ENCODE results near the gene OPCML.

The OPCML gene

DNA sequence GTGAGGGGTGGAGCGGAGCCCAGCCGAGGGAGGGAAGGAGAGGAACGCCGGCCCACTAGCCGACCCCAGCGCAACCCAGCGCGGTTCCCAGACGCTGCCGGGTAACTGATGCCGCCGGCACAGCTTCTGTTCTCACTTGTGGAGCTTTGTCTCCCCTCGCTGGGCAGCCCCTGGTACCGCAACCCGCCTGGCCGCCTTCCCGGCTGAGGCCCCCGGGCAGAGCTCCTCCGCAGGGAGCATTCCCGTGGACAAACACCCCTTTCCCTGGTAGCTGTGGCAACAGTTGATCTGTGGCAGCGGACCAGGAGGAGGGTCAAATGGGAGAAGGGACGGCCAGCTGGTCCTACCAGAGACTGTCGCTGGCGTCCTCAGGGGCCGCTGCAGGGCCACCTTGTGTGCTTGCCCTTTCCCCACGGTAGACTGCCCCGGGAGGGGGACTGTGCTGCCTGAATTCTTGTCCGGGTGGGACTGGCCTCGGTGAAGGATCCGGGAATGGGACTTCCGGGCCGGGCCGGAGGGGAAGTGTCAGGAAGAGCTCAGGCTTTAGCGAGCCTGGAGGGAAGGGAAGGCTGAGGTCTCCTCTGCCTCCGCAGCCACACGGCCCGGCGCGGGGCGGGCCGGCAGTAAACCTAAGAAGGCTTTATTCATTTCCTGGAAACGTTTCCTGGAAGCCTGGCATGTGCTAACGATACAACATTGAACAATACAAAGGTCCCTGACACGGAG is 468.0 kb downstream of the OPCML start:
- ChIA-PET POLR2A (ENCODE audit: low non-redundant PET) (no interaction called here), CTCF (interaction anchor here (0.7 kb wide), 1 partner anchor 19 kb away, joined by 3 read pairs; no protein-coding TSS in a partner anchor)
- H3K27ac ChIP-seq = no peak overlapping the region
- TF ChIP-seq, protein P1, sequence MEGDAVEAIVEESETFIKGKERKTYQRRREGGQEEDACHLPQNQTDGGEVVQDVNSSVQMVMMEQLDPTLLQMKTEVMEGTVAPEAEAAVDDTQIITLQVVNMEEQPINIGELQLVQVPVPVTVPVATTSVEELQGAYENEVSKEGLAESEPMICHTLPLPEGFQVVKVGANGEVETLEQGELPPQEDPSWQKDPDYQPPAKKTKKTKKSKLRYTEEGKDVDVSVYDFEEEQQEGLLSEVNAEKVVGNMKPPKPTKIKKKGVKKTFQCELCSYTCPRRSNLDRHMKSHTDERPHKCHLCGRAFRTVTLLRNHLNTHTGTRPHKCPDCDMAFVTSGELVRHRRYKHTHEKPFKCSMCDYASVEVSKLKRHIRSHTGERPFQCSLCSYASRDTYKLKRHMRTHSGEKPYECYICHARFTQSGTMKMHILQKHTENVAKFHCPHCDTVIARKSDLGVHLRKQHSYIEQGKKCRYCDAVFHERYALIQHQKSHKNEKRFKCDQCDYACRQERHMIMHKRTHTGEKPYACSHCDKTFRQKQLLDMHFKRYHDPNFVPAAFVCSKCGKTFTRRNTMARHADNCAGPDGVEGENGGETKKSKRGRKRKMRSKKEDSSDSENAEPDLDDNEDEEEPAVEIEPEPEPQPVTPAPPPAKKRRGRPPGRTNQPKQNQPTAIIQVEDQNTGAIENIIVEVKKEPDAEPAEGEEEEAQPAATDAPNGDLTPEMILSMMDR (conservative IDR thresholded peaks at IDR 0.05; ENCODE audit: low read depth) = no peak
- DNase-seq (ENCODE audit: low spot score) = no peak

- TF ChIP-seq, protein P1 (conservative IDR thresholded peaks at IDR 0.05; ENCODE audit: low read depth) = no peak
- DNase-seq (ENCODE audit: low spot score) = no peak
- ChIA-PET POLR2A (ENCODE audit: low non-redundant PET) (no interaction called here), CTCF (no interaction called here)
- H3K27ac ChIP-seq = no peak overlapping the region
These were observed 473.8 kb downstream of the OPCML start for GRCh38 chr11:133058501-133058900.

- no peak for DNase-seq (ENCODE audit: low spot score)
- ChIA-PET POLR2A (ENCODE audit: low non-redundant PET) (no interaction called here), CTCF (no interaction called here)
- TF ChIP-seq, protein P1 (conservative IDR thresholded peaks at IDR 0.05; ENCODE audit: low read depth) = no peak
- H3K27ac ChIP-seq = no peak overlapping the region
These were observed 479.1 kb downstream of the OPCML start for GRCh38 chr11:133053124-133053776.

DNA sequence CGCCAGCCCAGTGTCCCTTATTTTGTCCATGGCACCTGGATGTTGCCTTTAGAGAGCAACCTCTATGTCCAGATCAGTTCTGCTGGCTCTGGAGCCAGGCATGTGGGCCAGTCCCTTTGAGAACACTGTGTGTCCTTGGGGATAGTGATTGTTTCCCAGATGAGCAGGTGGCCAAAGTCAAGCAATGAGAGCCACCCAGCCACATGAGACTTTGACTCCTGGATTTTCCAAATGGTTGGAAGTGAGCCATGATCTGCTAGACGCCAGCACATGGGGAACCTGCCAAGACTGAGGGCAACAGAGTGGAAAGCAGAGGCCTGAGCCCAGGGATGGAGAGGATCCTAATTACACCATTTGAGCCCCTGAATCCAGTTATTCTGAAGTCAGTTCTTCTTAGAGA is 479.8 kb downstream of the OPCML start:
- ChIA-PET POLR2A (ENCODE audit: low non-redundant PET) (no interaction called here), CTCF (no interaction called here)
- no peak overlapping the region for H3K27ac ChIP-seq
- TF ChIP-seq, protein P1 (conservative IDR thresholded peaks at IDR 0.05; ENCODE audit: low read depth) = no peak
- no peak for DNase-seq (ENCODE audit: low spot score)

DNA sequence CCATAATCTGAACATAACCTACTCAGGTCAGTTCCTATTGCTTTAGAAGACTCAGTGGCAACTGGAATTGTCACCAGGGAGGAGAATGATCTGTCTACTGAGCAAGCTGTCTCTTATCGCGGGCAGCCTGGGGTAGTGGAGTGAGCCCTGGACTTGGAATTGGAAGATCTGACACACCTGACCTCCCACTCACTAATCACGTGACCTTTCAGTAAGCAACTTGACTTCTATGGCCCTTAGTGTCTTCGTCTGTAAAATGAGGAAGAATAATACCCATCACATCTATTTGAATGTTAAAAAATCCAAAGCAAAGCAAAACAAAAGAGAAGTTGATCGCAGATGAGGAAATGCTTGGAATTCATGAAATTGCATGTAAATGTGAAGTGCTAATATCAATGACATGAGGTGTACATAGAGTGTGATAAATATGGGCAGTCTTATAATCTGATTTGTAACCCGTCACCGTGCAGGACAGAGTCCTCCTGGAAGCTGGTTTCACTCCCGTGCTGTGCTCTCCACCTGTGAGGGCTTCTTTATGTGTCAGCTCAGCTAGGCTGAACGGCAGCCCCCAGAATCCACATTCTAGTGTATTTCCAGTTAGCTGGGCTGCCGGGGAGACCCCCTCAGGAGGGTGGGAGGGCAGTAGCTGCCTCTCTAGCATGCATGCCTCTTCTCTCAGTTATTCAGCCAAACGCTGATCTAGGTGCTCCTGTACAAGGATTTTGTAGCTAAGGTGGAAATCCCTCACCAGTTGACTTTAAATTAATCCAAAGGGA is 482.9 kb downstream of the OPCML start:
- no peak overlapping the region for H3K27ac ChIP-seq
- no peak for DNase-seq (ENCODE audit: low spot score)
- ChIA-PET POLR2A (ENCODE audit: low non-redundant PET) (no interaction called here), CTCF (interaction anchor here (0.6 kb wide), 1 partner anchor 12 kb away, joined by 3 read pairs; no protein-coding TSS in a partner anchor)
- TF ChIP-seq, protein P1 (conservative IDR thresholded peaks at IDR 0.05; ENCODE audit: low read depth) = no peak

DNA sequence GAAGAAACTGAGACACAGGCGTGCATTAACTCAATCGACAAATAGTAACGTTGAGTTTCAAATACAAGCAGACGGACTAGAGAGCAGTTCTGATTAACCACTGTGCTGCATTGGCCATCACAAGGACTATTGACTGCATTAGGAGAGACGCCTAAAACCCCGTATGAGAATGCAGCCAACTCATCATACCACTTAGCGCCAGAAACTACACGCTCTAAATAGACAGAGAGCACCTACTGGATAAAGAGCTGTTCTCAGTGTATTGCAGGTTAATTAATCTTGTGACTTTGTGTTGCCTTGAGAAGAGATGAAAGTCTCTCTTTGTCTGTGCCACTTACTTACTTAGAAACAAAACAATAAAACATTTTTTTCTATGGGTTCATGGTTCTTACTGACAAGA is 484.0 kb downstream of the OPCML start:
- ChIA-PET POLR2A (ENCODE audit: low non-redundant PET) (no interaction called here), CTCF (no interaction called here)
- no peak overlapping the region for H3K27ac ChIP-seq
- TF ChIP-seq, protein P1 (conservative IDR thresholded peaks at IDR 0.05; ENCODE audit: low read depth) = no peak
- no peak for DNase-seq (ENCODE audit: low spot score)
